GM12892 (cell line): ENCODE results near the gene CD28.
"Not testable (repeated sequence)": the region's sequence is repeated elsewhere in the genome, so short reads cannot be mapped to it uniquely, and the experiment has no call there.

Source experiments
- POLR2A ChIP-seq: IDR thresholded peaks from 2 replicates; pipeline ENCODE4 v1.6.1; 2011; ENCODE audit warnings: low read depth, low read length, control low read depth
- TAF1 ChIP-seq: IDR thresholded peaks from 2 replicates; pipeline ENCODE4 v1.6.1; 2011; ENCODE audit warnings: low read depth, mild to moderate bottlenecking, control low read depth, low read length, borderline replicate concordance

- TF ChIP-seq POLR2A, TAF1: not testable (repeated sequence)
These were observed 8.7 kb upstream of the CD28 start for GRCh38 chr2:203697763-203698162.
